Epithelial cell of prostate (primary cell): ENCODE data around the gene WDR17.

Experiments
- DNase-seq: peaks from one replicate; pipeline ENCODE4 v3.0.0-alpha.2; 2011; ENCODE audit warnings: low read depth, low spot score
- H3K27ac ChIP-seq: fragments of 450-650 bp; 2 replicates; pipeline ENCODE4 v1.5.1; 2017; ENCODE audit warnings: mild to moderate bottlenecking

WDR17 gene

GRCh38 chr4:176065435-176066291 lies at the start of gene WDR17:
Gene WDR17, plus strand, starts transcription at chr4:176065841. Its CDS starts 45,740 bp downstream, at chr4:176111581.
- no peak for DNase-seq

DNA sequence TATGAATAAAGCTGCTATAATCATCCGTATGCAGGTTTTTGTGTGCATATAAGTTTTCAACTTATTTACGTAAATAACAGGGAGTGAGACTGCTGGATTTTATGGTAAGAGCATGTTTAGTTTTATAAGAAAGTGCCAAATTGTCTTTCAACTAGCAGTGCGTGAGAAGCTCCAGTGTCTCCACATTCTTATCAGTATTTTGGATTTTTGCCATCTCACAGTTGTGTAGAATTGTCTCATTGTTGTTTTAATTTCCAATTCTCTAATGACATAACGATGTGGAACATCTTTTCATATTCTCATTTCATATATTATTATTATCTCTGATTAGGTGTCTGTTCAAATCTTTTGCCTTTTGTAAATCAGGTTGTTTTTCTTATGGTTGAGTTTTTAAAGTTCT lies 49.0 kb upstream of the WDR17 start:
- DNase-seq = no peak
- H3K27ac ChIP-seq = no peak overlapping the region

More at GRCh38 chr4:176065435-176066291, at the start of gene WDR17:
- no peak within 1 kb of the TSS for H3K27ac ChIP-seq

DNA sequence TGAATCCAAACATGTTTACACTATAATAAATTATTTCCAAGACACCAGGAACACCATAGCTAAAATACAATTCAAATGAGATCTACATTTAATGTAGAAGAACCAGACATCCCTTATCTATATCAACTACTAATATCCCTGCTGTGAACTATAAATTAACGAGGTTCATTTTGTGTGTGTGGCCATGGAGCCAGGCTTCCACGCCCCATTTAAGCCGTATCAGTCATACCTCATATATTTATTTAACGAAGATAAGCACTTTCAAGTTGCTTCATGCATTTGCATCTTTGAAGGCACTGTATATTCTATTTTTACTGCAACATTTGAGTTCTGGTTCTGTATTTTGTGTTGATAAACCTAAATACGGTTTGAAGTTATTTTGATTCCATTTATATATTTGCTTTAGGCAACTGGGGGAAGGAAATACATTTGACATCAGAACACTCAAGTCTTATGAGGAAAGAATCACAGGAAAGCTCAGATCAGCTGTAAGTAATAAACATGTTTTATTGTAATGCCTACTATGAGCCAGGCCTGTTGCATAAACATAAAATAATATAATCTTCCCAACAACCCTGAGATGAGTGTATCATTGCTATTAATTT lies 45.1 kb upstream of the WDR17 start:
- no peak overlapping the region for H3K27ac ChIP-seq
- DNase-seq = no peak

- no peak for DNase-seq
These were observed 35.2 kb upstream of the WDR17 start for GRCh38 chr4:176030391-176030790.

GRCh38 chr4:176031922-176032321 lies 33.7 kb upstream of the WDR17 start:
- peak; percentile 39 for DNase-seq
- H3K27ac ChIP-seq = no peak overlapping the region

More at GRCh38 chr4:176030391-176030790, 35.2 kb upstream of the WDR17 start:
- no peak overlapping the region for H3K27ac ChIP-seq

DNA sequence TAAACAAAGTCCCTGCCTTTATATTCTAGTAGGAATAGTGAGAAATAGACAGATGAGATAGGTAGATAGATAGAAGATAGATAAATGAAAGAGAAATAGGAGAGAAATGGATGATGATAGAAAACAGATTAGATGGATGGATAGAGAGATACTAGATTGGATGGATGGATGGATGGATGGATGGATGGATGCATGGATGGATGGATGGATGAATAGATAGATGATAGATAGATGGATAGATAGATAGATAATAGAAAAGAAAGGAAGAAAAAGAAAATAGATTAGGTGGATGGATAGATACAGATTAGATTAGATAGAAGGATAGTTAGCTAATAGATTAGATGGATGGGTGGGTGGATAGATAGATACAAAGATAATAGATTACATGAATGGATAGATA lies 33.2 kb upstream of the WDR17 start:
- H3K27ac ChIP-seq = no peak overlapping the region
- no peak for DNase-seq

DNA sequence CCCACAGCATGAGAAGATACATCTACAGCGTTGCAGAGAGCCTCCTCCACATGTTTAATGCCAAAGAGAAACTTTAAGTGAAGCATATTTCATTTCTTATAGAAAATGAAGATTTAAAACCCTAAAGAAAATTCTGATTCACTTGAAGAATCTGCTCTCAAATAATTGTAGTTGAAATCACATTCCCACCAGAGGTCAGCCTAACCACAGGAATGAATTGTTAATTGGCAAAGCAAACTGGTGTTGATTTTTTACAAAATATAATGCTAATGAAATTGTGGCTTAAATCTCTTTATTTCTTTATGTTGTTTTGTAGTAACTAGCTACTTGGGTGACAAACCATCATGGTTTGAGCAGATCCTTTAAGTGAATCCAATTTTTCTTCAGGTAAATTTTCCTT lies 31.1 kb upstream of the WDR17 start:
- DNase-seq = no peak

GRCh38 chr4:176034936-176035335 lies 30.7 kb upstream of the WDR17 start:
- no peak overlapping the region for H3K27ac ChIP-seq
- DNase-seq = no peak

More for the DNA sequence above, 31.1 kb upstream of the WDR17 start:
- no peak overlapping the region for H3K27ac ChIP-seq

GRCh38 chr4:176036585-176037205 lies 28.9 kb upstream of the WDR17 start:
- DNase-seq = no peak
- H3K27ac ChIP-seq = no peak overlapping the region

DNA sequence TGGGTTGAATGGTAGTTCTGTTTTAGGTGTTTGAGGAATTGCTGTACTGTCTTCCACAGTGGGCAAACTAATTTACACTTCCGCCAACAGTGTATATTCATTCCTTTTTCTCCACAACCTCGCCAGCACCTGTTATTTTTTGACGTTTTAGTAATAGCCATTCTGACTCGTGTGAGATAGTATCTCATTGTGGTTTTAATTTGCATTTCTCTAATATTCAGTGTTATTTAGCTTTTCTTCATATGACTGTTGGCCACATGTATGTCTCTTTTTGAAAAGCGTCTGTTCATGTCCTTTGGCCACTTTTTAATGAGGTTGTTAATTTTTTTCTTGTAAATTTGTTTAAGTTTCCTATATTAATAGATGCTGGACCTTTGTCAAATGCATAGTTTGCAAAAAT lies 26.9 kb upstream of the WDR17 start:
- H3K27ac ChIP-seq = no peak overlapping the region
- DNase-seq = no peak

DNA sequence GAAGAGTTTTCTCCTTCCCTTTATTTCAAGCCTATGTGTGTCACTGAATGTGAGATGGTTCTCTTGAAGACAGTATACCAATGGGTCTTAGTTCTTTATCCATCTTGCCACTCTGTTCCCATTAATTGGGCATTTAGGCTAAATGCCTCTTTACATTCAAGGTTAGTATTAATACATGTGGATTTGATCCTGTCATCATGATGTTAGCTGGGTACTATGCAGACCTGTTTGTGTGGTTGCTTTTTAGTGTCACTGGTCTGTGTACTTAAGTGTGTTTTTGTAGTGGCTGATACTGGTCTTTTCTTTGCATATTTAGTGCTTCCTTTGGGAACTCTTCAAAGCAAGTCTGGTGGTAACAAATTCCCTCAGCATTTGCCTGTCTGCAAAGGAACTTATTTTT lies 23.4 kb upstream of the WDR17 start:
- no peak for DNase-seq
- H3K27ac ChIP-seq = no peak overlapping the region

DNA sequence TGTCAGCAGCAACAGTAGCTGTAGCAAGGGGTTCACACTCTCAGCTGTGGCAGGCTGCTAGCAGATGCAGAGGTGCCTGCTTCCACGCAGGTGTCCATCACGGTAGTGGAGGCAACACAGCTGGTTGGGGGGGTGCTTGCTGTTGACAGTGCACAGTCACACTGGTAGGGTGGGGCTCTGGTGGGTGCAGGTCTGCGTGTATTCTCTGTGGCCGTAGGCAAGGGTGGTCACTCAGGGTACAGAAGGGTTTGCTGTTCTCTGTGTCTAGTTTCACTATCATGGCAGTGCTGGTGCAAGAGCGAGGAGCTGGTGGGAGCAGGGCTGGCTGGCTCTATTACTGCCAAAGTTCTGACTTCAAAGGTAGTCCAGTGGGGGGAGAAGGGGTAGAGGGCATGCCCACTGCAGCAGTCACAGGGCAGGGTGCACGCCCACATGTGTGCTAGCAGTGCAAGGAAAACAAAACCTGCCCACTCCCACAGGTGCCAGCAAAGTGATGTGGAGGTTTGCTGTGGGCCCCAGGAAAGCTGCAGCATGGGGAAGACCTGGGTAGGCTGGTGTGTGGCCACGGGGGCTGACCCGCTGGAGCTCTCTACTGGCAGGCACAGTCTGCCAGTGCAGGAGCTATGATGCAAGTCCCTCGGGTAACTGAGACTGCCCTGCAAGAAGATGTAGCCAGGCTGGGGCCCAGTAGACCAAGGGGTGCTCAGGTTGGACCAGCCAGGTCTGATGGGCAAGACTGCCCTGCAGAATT lies 21.6 kb upstream of the WDR17 start:
- no peak for DNase-seq
- H3K27ac ChIP-seq = no peak overlapping the region

DNA sequence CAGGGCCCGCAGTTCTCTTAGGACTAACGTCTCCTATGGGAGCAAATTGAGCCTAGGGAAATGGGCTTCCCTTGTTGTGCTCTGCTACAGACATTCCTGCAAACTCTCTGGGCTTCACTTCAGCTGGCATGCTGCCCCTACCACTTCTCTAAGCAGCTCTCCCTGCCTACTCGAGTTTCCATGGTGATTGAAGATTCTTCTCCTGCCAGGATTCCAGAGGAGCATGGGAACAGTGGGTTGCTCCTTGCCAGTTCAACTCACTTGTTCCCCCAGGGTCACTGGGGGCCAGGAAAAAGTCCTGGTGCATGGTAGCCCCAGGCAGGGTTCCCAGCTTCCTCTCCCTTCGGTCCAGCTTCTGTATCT lies 21.1 kb upstream of the WDR17 start:
- H3K27ac ChIP-seq = no peak overlapping the region

DNA sequence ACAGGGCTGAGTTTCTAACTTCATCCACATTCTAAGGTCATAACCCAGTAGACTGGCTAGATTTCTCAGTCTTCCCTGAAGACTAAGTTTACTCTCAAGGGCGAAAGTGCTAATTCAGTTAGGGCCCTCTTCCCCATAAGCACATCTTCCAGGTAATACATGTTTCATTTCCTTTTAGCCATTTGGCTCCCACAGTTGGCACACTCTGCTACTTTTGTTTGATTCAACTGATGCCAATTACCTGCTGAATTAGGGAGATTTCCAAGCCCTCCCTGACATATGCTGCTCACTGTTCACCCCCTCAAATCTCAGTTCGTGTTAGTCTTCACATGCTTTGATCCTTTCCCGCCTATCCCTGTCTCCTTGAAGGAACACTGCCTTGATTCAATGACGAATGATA lies 17.0 kb upstream of the WDR17 start:
- DNase-seq = no peak
- H3K27ac ChIP-seq = no peak overlapping the region

More for the DNA sequence above, 21.1 kb upstream of the WDR17 start:
- DNase-seq = no peak

DNA sequence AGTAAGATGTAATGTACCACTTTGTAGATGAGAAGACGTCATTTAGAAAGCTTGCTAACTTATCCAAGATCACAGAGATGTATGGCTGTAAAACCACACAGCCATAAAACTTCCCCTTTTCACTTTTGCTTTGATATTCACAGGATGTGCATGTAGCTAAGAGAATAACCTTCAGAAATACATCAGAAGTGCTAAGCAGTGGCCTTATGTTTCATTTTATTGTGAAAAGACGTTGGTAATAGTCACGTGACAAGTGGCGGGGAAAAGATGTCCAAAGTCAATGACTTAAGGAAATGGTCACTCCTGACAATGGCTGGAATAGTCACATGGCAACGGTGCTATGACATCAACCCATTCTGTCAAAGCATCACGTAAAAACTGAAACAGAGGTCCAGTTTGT lies 12.9 kb upstream of the WDR17 start:
- DNase-seq = no peak
- H3K27ac ChIP-seq = no peak overlapping the region

DNA sequence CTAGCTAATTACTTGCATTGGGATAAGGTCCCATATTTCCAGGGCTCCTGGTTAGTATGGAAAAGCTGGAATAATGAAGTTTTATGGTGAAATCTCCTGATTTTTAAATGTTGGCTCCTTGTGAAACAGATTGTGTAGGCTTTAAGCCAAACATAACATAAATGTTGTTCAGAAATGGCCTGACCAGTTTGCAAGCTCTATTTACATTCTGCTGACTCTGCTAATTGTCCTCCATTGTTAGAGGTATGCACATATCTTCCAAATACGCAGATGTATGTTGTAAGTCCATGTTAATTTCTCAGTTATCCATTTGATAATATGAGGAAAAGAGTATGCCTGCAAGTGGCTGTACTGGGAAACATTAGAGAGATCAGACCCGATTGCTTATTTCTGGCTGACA lies 11.9 kb upstream of the WDR17 start:
- no peak overlapping the region for H3K27ac ChIP-seq

GRCh38 chr4:176054942-176055341 lies 10.7 kb upstream of the WDR17 start:
- no peak for DNase-seq
- H3K27ac ChIP-seq = no peak overlapping the region

More for the DNA sequence above, 11.9 kb upstream of the WDR17 start:
- no peak for DNase-seq

DNA sequence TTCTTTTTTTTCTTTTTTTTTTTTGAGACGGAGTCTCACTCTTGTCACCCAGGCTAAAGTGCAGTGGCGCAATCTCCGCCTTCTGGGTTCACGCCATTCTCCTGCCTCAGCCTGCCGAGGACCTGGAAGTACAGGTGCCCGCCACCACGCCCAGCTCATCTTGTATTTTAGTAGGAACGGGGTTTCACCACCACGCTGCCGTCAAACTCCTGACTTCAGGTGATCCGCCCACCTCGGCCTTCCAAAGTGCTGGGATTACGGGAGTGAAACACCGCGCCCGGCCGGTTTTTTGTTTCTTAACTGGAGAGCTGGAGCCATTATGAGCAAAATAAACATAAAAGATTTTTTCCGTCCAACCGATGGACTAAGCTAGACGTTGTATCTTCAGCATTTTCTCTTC lies 1.9 kb upstream of the WDR17 start:
- DNase-seq = no peak
- no peak overlapping the region for H3K27ac ChIP-seq

DNA sequence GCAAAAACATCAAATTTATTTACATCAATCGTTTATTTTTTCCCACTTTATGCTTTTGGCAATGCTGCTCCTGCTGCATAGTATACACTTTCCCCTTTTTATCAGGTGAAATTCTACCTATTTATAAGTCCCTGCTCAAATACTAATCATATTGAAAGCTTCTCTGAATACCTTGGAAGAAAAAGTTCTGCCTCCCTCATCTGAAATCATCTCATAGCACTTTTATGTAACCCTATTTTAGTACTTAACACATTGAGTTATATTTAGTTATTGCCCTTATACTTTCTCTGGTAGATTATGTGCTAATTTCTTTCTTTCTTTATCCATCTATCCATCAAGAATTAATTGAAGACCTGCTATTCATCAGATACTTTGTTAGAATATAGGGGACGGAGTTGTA lies 1.1 kb upstream of the WDR17 start:
- no peak for DNase-seq
- no peak overlapping the region for H3K27ac ChIP-seq

GRCh38 chr4:176066757-176067156 lies 1.1 kb downstream of the WDR17 start:
- no peak for DNase-seq
- no peak overlapping the region for H3K27ac ChIP-seq

GRCh38 chr4:176077561-176077960 lies 11.9 kb downstream of the WDR17 start:
- no peak for DNase-seq
- H3K27ac ChIP-seq = no peak overlapping the region
